ENCODE results near the gene DNAJC17. TPM values are rescaled to one million over a fixed set of nuclear protein-coding genes. Genes with fewer than 3 reads are reported as not detected.

The DNAJC17 gene
- total and polyA plus RNA-seq, 4 donors: 10.0 to 32.5 (median 19.9) TPM

DNA sequence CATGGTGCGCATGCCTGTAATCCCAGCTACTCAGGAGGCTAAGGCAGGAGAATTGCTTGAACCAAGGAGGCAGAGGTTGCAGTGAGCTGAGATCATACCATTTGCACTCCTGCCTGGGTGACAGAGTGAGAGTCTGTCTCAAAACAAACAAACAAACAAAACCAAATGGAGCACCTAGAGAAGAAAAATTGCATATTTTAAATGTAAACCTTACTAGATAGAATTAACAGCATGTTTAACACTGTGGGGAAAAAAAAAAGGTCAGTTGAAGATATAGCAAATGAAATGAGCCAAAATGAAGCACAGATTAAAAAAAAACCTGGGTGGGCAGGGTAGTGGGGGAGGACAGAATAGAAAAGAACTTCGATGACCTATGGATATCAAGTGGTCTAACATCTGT is 13.9 kb upstream of the DNAJC17 start:
- WGBS: 98% methylated on average over 2 of the region's 2 CpGs
- Histone ChIP-seq H3K27me3 (ENCODE audit: control insufficient read depth in 4 of 4, insufficient read depth in 4 of 4, low read length in 3 of 4) (no peaks in the 10 kb centered on the region), H3K27ac (ENCODE audit: low read depth in 1 of 2, low read length in 2 of 2) (no peak overlapping the region), H3K36me3 (ENCODE audit: control insufficient read depth in 4 of 4, insufficient read depth in 3 of 4, low read depth in 1 of 4, low read length in 3 of 4) (no peaks in the 10 kb centered on the region), H3K4me1 (ENCODE audit: control insufficient read depth in 4 of 4, insufficient read depth in 4 of 4, low read length in 3 of 4) (no peaks in the 10 kb centered on the region), H3K9me3 (ENCODE audit: control insufficient read depth in 4 of 4, low read length in 3 of 4) (no peaks in the 10 kb centered on the region), H3K9ac (ENCODE audit: low read depth in 1 of 2, low read length in 2 of 2) (no peak overlapping the region), H3K4me3 (ENCODE audit: low read depth in 1 of 3, low read length in 3 of 3) (no peak overlapping the region)
- TF ChIP-seq REST (IDR thresholded peaks at IDR 0.05): no peak
- TF ChIP-seq ATF3 (IDR thresholded peaks at IDR 0.05): no peak
- TF ChIP-seq TAF1 (conservative IDR thresholded peaks at IDR 0.05): no peak
- TF ChIP-seq NR2F2 (IDR thresholded peaks at IDR 0.05): no peak
- no peak for TF ChIP-seq HNF4G (IDR thresholded peaks at IDR 0.05)
- no peak for TF ChIP-seq JUND (IDR thresholded peaks at IDR 0.05)
- TF ChIP-seq FOXA1 (IDR thresholded peaks at IDR 0.05): no peak
- TF ChIP-seq, protein P1, sequence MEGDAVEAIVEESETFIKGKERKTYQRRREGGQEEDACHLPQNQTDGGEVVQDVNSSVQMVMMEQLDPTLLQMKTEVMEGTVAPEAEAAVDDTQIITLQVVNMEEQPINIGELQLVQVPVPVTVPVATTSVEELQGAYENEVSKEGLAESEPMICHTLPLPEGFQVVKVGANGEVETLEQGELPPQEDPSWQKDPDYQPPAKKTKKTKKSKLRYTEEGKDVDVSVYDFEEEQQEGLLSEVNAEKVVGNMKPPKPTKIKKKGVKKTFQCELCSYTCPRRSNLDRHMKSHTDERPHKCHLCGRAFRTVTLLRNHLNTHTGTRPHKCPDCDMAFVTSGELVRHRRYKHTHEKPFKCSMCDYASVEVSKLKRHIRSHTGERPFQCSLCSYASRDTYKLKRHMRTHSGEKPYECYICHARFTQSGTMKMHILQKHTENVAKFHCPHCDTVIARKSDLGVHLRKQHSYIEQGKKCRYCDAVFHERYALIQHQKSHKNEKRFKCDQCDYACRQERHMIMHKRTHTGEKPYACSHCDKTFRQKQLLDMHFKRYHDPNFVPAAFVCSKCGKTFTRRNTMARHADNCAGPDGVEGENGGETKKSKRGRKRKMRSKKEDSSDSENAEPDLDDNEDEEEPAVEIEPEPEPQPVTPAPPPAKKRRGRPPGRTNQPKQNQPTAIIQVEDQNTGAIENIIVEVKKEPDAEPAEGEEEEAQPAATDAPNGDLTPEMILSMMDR (IDR thresholded peaks at IDR 0.05; ENCODE audit: low read depth, low read length, missing input control): no peak
- no peak for TF ChIP-seq RXRA (IDR thresholded peaks at IDR 0.05)
- DNase-seq (ENCODE audit: low spot score): no peak

DNA sequence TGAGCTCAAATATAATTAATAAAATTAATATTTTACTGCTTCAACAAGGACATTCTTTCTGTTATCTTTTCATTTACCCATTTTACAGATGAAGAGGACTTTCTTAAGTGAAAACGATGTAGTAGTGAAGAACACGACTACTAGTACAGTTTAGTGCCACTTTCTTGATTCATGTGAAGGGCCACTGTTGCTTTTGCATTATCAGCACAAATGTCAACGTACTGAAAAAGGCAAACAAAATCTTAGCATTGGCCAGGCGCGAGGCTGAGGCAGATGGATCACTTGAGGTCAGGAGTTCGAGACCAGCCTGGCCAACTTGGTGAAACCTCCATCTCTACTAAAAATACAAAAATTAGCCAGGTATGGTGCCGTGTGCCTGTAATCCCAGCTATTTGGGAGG is 11.8 kb upstream of the DNAJC17 start:
- DNase-seq (ENCODE audit: low spot score): no peak
- no peaks in the 10 kb centered on the region for H3K4me1 ChIP-seq (ENCODE audit: control insufficient read depth in 4 of 4, insufficient read depth in 4 of 4, low read length in 3 of 4)
- H3K36me3 ChIP-seq (ENCODE audit: control insufficient read depth in 4 of 4, insufficient read depth in 3 of 4, low read depth in 1 of 4, low read length in 3 of 4): peaks cover 0 to 9% (median 3%) of the 10 kb centered on the region in 4 donors
- 68% methylated on average over 7 of the region's 7 CpGs for WGBS
- no peaks in the 10 kb centered on the region for H3K9me3 ChIP-seq (ENCODE audit: control insufficient read depth in 4 of 4, low read length in 3 of 4)
- TF ChIP-seq GABPA (IDR thresholded peaks at IDR 0.05 in 1 of 2, conservative IDR thresholded peaks at IDR 0.05 in 1 of 2): no peak
- TF ChIP-seq REST (IDR thresholded peaks at IDR 0.05): no peak
- no peak overlapping the region for H3K4me3 ChIP-seq (ENCODE audit: low read depth in 1 of 3, low read length in 3 of 3)
- no peaks in the 10 kb centered on the region for H3K27me3 ChIP-seq (ENCODE audit: control insufficient read depth in 4 of 4, insufficient read depth in 4 of 4, low read length in 3 of 4)
- no peak overlapping the region for H3K27ac ChIP-seq (ENCODE audit: low read depth in 1 of 2, low read length in 2 of 2)
- no peak overlapping the region for H3K9ac ChIP-seq (ENCODE audit: low read depth in 1 of 2, low read length in 2 of 2)

All from liver (tissue), 9 donors.